RPMI8226 (cell line): ENCODE measurements around the gene TMPRSS9.

Experiments used
- DNase-seq: peaks from one replicate; pipeline ENCODE4 v3.0.0-alpha.2; 2015

The TMPRSS9 gene

GRCh38 chr19:2423915-2424685, 64.0 kb downstream of the TMPRSS9 start:
- DNase-seq, result no peak

- no peak for DNase-seq
These were observed 64.9 kb downstream of the TMPRSS9 start for GRCh38 chr19:2424686-2425621.

- no peak for DNase-seq
These were observed 65.8 kb downstream of the TMPRSS9 start for GRCh38 chr19:2425622-2426581.

GRCh38 chr19:2426611-2427428, 66.8 kb downstream of the TMPRSS9 start:
- DNase-seq, result peak; percentile 71

GRCh38 chr19:2427429-2428320, 67.6 kb downstream of the TMPRSS9 start, which contains the start of gene TIMM13:
TIMM13 (minus strand) TSS chr19:2427586; CDS start chr19:2427533, 53 bp downstream.
- peak; percentile 98 for DNase-seq

- peak; percentile 57 for DNase-seq
These were observed 68.2 kb downstream of the TMPRSS9 start for GRCh38 chr19:2428321-2428690.

- DNase-seq, result no peak
These were observed 69.0 kb downstream of the TMPRSS9 start for GRCh38 chr19:2428756-2429711.

GRCh38 chr19:2429917-2430535, 70.0 kb downstream of the TMPRSS9 start:
- DNase-seq, result no peak

GRCh38 chr19:2431318-2432055, 71.4 kb downstream of the TMPRSS9 start:
- no peak for DNase-seq

- DNase-seq, result no peak
These were observed 72.2 kb downstream of the TMPRSS9 start for GRCh38 chr19:2432131-2432848.

- DNase-seq, result no peak
These were observed 73.8 kb downstream of the TMPRSS9 start for GRCh38 chr19:2433854-2434253.

GRCh38 chr19:2434267-2434666, 74.2 kb downstream of the TMPRSS9 start:
- DNase-seq, result no peak

- no peak for DNase-seq
These were observed 74.7 kb downstream of the TMPRSS9 start for GRCh38 chr19:2434721-2435265.

GRCh38 chr19:2436384-2436783, 76.3 kb downstream of the TMPRSS9 start:
- DNase-seq, result no peak

- no peak for DNase-seq
These were observed 76.9 kb downstream of the TMPRSS9 start for GRCh38 chr19:2436926-2437325.

- DNase-seq, result no peak
These were observed 78.1 kb downstream of the TMPRSS9 start for GRCh38 chr19:2438178-2438577.

- no peak for DNase-seq
These were observed 80.5 kb downstream of the TMPRSS9 start for GRCh38 chr19:2440515-2440914.
